K562 (cell line): ENCODE measurements around the gene TCF12.

Experiments used
- CBX5 ChIP-seq: IDR thresholded peaks from 2 replicates; pipeline ENCODE4 v1.6.1; 2014; ENCODE audit warnings: low read depth, borderline replicate concordance
- DDX20 ChIP-seq: fragments of 450-650 bp; IDR thresholded peaks from 2 replicates; pipeline ENCODE4 v1.6.1; 2016; ENCODE audit warnings: missing genetic modification characterization, low read depth, mild to moderate bottlenecking, missing compliant biosample characterization, moderate library complexity
- EHMT2 ChIP-seq: fragments of 450-650 bp; IDR thresholded peaks from 2 replicates; pipeline ENCODE4 v1.6.1; 2018; ENCODE audit warnings: antibody characterized with exemption
- JUND ChIP-seq, 2 experiments: IDR thresholded peaks; 2 replicates in 1 of 2; 3 replicates in 1 of 2; pipeline ENCODE4 v1.6.1; 2011; ENCODE audit warnings: borderline replicate concordance in 2 of 2, low read depth in 2 of 2, low read length in 2 of 2, improper control_type of control experiment in 1 of 2, missing biosample characterization in 1 of 2, missing genetic modification characterization in 1 of 2, missing genetic modification reagents in 1 of 2
- MTA3 ChIP-seq: fragments of 450-650 bp; formaldehyde crosslinking; IDR thresholded peaks from 2 replicates; pipeline ENCODE4 v1.6.1; 2017; ENCODE audit warnings: mild to moderate bottlenecking, borderline replicate concordance
- NELFE ChIP-seq: IDR thresholded peaks from 2 replicates; pipeline ENCODE4 v1.6.1; 2011; ENCODE audit warnings: mild to moderate bottlenecking; ENCODE audit not compliant: insufficient read depth, insufficient read length
- PRPF4 ChIP-seq: fragments of 200-400 bp; formaldehyde crosslinking; IDR thresholded peaks from one replicate; pipeline ENCODE4 v1.6.1; 2017; ENCODE audit warnings: low read length, low read depth, mild to moderate bottlenecking; ENCODE audit not compliant: insufficient read depth, poor library complexity, severe bottlenecking
- SMAD2 ChIP-seq: fragments of 150-350 bp; IDR thresholded peaks from 2 replicates; pipeline ENCODE4 v1.6.1; 2014; ENCODE audit warnings: low read depth, mild to moderate bottlenecking, low read length
- SREBF1 ChIP-seq: fragments of 150-350 bp; IDR thresholded peaks from 2 replicates; pipeline ENCODE4 v1.6.1; 2014; ENCODE audit warnings: antibody characterized with exemption, low read depth, low read length, borderline replicate concordance
- ZBTB49 ChIP-seq: sonication (generic); formaldehyde crosslinking; IDR thresholded peaks from 2 replicates; pipeline ENCODE4 v1.8.0; 2022; ENCODE audit warnings: missing genetic modification reagents, mild to moderate bottlenecking, borderline replicate concordance
- ZNF23 ChIP-seq: fragments of 250-450 bp; sonication (Bioruptor Pico); IDR thresholded peaks from 2 replicates; pipeline ENCODE4 v1.4.0; 2020; ENCODE audit warnings: mild to moderate bottlenecking
- TF ChIP-seq, protein P1 (sequence below), 3 experiments: IDR thresholded peaks in 2 of 3; conservative IDR thresholded peaks in 1 of 3; 2 replicates each; pipeline ENCODE4 v1.5.1; 2011 to 2012; ENCODE audit warnings: low read length in 3 of 3, mild to moderate bottlenecking in 3 of 3, control low read depth in 2 of 3, improper control_type of control experiment in 1 of 3, inconsistent platforms in 1 of 3, low read depth in 1 of 3, mixed read lengths in 1 of 3, moderate library complexity in 1 of 3; ENCODE audit not compliant: insufficient read depth in 2 of 3

- TF ChIP-seq PRPF4 (no peak), NELFE (no peak), ZBTB49 (CRISPR knock-in tag) (no peak), DDX20 (tag) (no peak), EHMT2 (no peak), SREBF1 (no peak), ZNF23 (CRISPR knock-in tag) (no peak), JUND (IDR thresholded peaks at IDR 0.05; ENCODE audit: borderline replicate concordance, low read depth, low read length) (no peak), JUND (tag; IDR thresholded peaks at IDR 0.05; ENCODE audit: borderline replicate concordance, low read depth, low read length) (no peak), CBX5 (no peak), MTA3 (no peak), SMAD2 (no peak)
- TF ChIP-seq, protein P1, sequence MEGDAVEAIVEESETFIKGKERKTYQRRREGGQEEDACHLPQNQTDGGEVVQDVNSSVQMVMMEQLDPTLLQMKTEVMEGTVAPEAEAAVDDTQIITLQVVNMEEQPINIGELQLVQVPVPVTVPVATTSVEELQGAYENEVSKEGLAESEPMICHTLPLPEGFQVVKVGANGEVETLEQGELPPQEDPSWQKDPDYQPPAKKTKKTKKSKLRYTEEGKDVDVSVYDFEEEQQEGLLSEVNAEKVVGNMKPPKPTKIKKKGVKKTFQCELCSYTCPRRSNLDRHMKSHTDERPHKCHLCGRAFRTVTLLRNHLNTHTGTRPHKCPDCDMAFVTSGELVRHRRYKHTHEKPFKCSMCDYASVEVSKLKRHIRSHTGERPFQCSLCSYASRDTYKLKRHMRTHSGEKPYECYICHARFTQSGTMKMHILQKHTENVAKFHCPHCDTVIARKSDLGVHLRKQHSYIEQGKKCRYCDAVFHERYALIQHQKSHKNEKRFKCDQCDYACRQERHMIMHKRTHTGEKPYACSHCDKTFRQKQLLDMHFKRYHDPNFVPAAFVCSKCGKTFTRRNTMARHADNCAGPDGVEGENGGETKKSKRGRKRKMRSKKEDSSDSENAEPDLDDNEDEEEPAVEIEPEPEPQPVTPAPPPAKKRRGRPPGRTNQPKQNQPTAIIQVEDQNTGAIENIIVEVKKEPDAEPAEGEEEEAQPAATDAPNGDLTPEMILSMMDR (IDR thresholded peaks at IDR 0.05 in 2 of 3, conservative IDR thresholded peaks at IDR 0.05 in 1 of 3; ENCODE audit: insufficient read depth in 2 of 3, low read depth in 1 of 3, low read length in 3 of 3) = no peak
These were observed 333.5 kb downstream of the TCF12 start for GRCh38 chr15:57251941-57252340.
